ENCODE data around the gene TDRD3.

The TDRD3 gene

GRCh38 chr13:60411983-60412382 lies 15.0 kb downstream of the TDRD3 start:
- H3K4me1 ChIP-seq (ENCODE audit: control insufficient read depth in 1 of 2, insufficient read depth in 1 of 2, low read depth in 1 of 2, low read length in 1 of 2) = no peaks in the 10 kb centered on the region
- H3K4me3 ChIP-seq (ENCODE audit: low read depth in 1 of 2, low read length in 1 of 2) = no peak overlapping the region
- TF ChIP-seq CTCF (IDR thresholded peaks at IDR 0.05) = no peak
- H3K9me3 ChIP-seq = no peaks in the 10 kb centered on the region
- no peaks in the 10 kb centered on the region for H3K27me3 ChIP-seq
- no peak overlapping the region for H3K27ac ChIP-seq
- no peaks in the 10 kb centered on the region for H3K36me3 ChIP-seq

- Histone ChIP-seq H3K4me3 (ENCODE audit: low read depth in 1 of 2, low read length in 1 of 2) (no peak overlapping the region), H3K36me3 (no peaks in the 10 kb centered on the region), H3K4me1 (ENCODE audit: control insufficient read depth in 1 of 2, insufficient read depth in 1 of 2, low read depth in 1 of 2, low read length in 1 of 2) (no peaks in the 10 kb centered on the region), H3K9me3 (no peaks in the 10 kb centered on the region), H3K27ac (no peak overlapping the region), H3K27me3 (no peaks in the 10 kb centered on the region)
- TF ChIP-seq CTCF (IDR thresholded peaks at IDR 0.05) = no peak
Observed at GRCh38 chr13:60412909-60413616, 16.0 kb downstream of the TDRD3 start.

- TF ChIP-seq CTCF (IDR thresholded peaks at IDR 0.05) = no peak
- no peaks in the 10 kb centered on the region for H3K4me1 ChIP-seq (ENCODE audit: control insufficient read depth in 1 of 2, insufficient read depth in 1 of 2, low read depth in 1 of 2, low read length in 1 of 2)
- no peaks in the 10 kb centered on the region for H3K36me3 ChIP-seq
- no peaks in the 10 kb centered on the region for H3K9me3 ChIP-seq
- H3K4me3 ChIP-seq (ENCODE audit: low read depth in 1 of 2, low read length in 1 of 2) = no peak overlapping the region
- no peaks in the 10 kb centered on the region for H3K27me3 ChIP-seq
- H3K27ac ChIP-seq = no peak overlapping the region
Observed at GRCh38 chr13:60414177-60414576, 17.2 kb downstream of the TDRD3 start.

- Histone ChIP-seq H3K4me1 (ENCODE audit: control insufficient read depth in 1 of 2, insufficient read depth in 1 of 2, low read depth in 1 of 2, low read length in 1 of 2) (no peaks in the 10 kb centered on the region), H3K27ac (no peak overlapping the region), H3K4me3 (ENCODE audit: low read depth in 1 of 2, low read length in 1 of 2) (no peak overlapping the region), H3K27me3 (no peaks in the 10 kb centered on the region), H3K36me3 (no peaks in the 10 kb centered on the region), H3K9me3 (no peaks in the 10 kb centered on the region)
- no peak for TF ChIP-seq CTCF (IDR thresholded peaks at IDR 0.05)
Observed at GRCh38 chr13:60417734-60418133, 20.7 kb downstream of the TDRD3 start.

DNA sequence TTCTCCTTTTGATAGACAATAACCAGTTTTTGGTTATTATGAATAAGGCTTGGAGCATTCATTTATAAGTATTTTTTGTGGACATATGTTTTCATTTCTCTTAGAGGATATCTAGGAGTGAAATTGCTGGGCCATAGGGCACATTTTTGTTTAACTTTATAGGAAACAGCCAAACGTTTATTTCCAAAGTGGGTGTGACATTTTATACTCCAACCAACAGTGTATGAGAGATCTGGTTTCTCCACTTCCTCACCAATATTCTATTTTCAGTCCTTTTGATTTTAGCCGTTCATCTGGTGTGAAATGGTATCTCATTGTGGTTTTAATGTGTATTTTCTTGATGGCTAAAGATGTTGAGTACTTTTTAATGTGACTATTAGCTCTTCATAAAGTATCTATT lies 21.9 kb downstream of the TDRD3 start:
- no peak for TF ChIP-seq CTCF (IDR thresholded peaks at IDR 0.05)
- no peak overlapping the region for H3K4me3 ChIP-seq (ENCODE audit: low read depth in 1 of 2, low read length in 1 of 2)
- no peaks in the 10 kb centered on the region for H3K36me3 ChIP-seq
- H3K27ac ChIP-seq = no peak overlapping the region
- H3K27me3 ChIP-seq = no peaks in the 10 kb centered on the region
- H3K9me3 ChIP-seq = no peaks in the 10 kb centered on the region
- no peaks in the 10 kb centered on the region for H3K4me1 ChIP-seq (ENCODE audit: control insufficient read depth in 1 of 2, insufficient read depth in 1 of 2, low read depth in 1 of 2, low read length in 1 of 2)

Data from neutrophil (primary cell).